GM11168 (cell line): ENCODE results near the gene DNAJB4.
"Not testable (repeated sequence)": the region's sequence is repeated elsewhere in the genome, so short reads cannot be mapped to it uniquely, and the experiment has no call there.

Source experiments
- in situ Hi-C: fragments of 300-500 bp; cut with MboI; formaldehyde crosslinking; loops from one replicate; pipeline ENCODE4 v1.12.0; 2022; ENCODE audit warnings: low sequenced_read_pairs; ENCODE audit not compliant: unreplicated experiment

Gene DNAJB4

DNA sequence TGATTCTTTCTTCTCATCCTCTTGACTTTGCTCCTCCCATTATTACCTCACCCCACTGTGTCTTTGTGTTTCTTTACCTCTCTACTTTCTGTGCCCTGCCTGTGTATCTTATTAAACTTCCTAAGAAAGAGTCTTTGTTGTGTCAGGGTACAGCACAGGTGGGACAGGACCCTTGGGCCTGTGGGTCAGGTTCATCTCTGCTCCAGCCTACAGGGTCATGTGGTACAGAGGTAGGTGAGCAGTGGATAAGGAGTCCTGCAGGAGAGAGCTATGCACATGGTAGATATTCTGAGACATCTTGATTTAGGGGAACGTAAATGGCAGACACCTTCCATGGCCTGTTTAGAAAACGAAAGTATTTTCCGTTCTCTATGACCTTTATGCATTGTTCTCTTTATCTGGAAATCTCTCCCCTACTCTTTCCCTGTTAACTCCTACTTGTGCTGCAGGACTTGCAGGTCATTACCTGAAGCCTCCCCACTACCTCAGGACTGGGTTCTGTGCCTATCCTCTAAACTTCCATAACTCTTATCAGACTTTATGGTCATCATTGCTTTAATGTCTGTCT is 50.9 kb downstream of the DNAJB4 start:
- in situ Hi-C loops, result no loop called here

DNA sequence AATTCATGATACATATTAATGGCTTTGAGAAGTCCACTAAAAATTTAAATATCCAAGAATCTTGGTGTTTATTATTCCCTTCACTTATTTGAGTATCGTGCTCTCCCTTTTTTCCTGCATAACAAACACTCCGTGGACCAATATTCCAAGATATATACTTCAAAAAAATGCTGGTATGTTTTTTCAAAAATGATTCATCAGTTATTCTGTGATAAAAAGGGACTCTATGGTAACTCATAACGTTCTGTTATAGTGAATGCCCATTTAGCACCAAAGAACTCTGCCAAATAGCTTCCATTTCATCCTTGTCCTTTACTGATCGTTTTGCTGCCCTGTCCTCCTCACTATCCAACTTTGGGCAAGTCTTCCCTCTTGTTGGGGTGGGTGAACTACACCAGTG is 53.9 kb downstream of the DNAJB4 start:
- in situ Hi-C loops, result no loop called here

DNA sequence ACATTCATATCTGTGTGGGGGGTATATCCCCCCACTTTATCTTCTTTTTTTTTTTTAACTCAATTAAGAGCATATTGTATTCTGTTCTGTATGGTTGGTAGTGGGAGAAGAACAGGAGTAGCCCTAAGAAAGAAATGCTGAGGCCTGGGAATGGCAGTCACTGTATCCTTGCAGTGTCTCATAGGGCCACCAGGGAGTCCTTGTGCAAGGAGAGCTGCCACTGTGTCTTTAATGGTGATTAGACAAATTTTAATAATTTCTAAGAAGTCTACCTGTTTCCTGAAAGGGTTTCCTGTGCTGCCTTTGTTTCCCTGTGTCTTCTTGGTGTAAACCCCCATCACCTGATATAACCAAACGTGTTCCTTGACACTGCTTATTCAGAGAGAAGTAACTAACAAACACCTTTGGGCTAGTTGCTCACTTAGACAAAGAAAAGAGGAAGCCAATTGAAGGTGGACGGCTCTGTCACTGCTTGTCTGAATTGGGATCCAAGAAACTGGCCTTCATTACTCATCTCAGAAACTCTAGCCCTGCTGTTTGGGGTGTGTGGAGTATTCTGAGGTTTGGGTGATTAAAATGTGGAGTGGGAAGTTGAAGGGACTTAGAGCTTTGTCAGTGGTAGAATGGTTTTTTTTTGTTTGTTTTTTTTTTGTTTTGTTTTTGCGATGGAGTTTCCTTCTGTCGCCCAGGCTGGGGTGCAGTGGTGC is 56.3 kb downstream of the DNAJB4 start:
- in situ Hi-C loops, result no loop called here

DNA sequence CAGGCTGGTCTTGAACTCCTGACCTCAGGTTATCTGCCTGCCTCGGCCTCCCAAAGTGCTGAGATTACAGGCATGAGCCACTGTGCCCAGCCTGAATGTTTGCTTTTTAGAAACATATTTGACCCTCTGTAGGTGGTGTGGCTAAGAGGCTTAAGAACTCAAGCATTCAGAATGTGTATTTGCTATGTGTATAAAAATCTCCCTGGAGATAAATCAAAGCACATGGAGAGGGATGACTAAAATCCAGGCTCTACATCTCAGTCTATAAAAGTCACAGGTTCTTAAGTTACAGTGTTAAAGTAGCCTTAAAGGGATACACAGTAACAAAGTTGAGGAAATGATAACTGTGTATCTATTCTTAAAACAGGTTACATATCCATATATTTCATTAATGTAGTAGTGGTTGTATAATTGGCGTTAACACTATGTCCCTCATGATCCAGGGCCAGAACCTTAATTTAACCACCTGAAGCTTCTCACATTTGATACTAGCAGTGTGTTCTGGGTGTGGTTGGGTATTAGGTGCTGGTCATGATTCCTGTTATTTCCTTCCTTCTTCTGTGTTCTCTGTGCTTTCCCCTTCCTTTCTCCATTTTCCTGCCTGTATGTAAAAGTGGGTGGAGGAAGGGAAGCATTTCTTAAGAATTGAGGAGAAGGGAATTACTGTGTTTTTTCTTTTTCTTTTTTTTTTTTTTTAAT is 57.2 kb downstream of the DNAJB4 start:
- in situ Hi-C loops, result no loop called here

DNA sequence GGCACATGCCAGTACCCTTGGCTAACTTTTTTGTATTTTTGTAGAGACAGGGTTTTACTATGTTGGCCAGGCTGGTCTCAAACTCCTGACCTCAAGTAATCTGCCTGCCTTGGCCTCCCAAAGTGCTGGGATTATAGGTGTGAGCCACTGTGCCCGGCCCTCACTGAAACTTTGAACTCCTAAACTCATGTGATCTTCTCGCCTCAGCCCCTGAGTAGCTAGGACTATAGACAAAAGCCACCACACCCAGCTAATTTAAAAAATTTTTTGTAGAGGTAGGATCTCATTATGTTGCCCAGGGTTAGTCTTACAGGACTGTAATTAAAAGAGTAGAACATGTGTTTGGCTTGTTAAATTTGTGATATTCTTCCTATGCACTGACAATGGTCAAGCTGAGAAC is 60.1 kb downstream of the DNAJB4 start:
- in situ Hi-C loops, result not testable (repeated sequence)
